HG03571 (cell line): ENCODE results near the gene PRIMPOL.
"Not testable (repeated sequence)": the region's sequence is repeated elsewhere in the genome, so short reads cannot be mapped to it uniquely, and the experiment has no call there.

ENCODE experiments used
- ATAC-seq: cut with Tn5 transposase; IDR thresholded peaks from one replicate; pipeline ENCODE4 v1.9.1; 2021; ENCODE audit not compliant: unreplicated experiment

PRIMPOL gene

GRCh38 chr4:184649026-184649970, at the start of gene PRIMPOL, which contains the start of gene CASP3:
PRIMPOL (plus strand) TSS chr4:184649738; CDS start chr4:184657141, 7,403 bp downstream.
CASP3 (minus strand) TSS chr4:184649447; CDS start chr4:184638453, 10,994 bp downstream.
- ATAC-seq: peak; percentile 85

DNA sequence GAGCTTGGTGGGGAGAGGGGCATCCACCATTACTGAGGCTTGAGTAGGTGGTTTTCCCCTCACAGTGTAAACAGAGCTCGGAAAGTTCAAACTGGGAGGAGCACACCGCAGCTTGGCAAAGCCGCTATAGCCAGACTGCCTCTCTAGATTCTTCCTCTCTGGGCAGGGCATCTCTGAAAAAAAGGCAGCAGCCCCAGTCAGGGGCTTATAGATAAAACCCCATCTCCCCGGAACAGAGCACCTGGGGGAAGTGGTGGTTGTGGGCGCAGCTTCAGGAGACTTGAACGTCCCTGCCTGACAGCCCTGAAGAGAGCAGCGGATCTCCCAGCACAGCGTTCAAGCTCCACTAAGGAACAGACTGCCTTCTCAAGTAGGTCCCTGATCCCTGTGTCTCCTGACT, 48.6 kb upstream of the PRIMPOL start:
- ATAC-seq: not testable (repeated sequence)

DNA sequence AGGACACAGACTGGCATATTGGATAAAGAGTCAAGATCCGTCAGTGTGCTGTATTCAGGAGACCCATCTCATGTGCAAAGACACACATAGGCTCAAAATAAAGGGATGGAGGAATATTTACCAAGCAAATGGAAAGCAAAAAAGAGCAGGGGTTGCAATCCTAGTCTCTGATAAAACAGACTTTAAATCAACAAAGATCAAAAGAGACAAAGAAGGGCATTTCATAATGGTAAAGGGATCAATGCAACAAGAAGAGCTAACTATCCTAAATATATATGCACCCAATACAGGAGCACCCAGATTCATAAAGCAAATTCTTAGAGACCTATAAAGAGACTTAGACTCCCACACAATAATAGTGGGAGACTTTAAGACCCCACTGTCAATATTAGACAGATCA, 46.7 kb upstream of the PRIMPOL start:
- ATAC-seq: not testable (repeated sequence)

- not testable (repeated sequence) for ATAC-seq
Measured at GRCh38 chr4:184607429-184607828, 42.1 kb upstream of the PRIMPOL start.

- no peak for ATAC-seq
Measured at GRCh38 chr4:184612074-184612473, 37.5 kb upstream of the PRIMPOL start.

DNA sequence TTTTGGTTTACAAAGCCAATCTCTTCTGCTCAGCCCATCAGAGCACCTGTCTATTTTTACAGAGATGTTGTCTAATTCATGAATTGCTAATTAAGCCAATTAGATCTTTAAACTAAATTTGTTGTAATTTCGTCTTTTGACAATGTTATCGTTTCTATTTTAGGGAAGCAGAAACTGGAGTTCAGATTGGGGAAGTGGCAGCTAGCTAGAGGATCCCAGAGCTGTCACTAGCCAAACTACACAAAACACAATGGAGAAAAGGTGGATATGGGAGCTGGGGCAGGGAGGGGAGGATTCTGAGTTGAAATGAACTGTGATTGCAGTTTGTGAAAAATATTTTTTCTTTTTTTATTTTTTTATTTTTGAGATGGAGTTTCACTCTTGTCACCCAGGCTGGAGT, 36.1 kb upstream of the PRIMPOL start:
- no peak for ATAC-seq

DNA sequence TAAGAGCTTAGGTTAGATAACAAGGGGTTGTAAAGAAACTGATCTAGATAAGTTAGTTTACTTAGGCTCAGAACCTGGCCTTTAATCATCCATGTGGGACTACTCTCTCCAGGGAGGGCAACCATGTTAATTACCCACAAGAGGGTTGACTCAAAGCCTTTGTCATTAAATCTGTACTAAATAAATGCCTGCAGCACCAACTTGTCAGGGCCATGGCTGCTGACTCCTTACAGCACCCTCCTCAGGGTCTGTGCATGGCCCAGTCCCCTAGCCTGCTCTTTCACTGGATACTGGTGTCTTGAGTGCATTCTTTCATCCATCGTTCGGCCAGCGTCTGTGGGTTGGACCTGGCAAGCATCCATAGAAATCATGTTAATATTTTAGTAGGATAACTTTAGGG, 35.0 kb upstream of the PRIMPOL start:
- ATAC-seq: no peak

GRCh38 chr4:184616168-184616567, 33.4 kb upstream of the PRIMPOL start:
- not testable (repeated sequence) for ATAC-seq

DNA sequence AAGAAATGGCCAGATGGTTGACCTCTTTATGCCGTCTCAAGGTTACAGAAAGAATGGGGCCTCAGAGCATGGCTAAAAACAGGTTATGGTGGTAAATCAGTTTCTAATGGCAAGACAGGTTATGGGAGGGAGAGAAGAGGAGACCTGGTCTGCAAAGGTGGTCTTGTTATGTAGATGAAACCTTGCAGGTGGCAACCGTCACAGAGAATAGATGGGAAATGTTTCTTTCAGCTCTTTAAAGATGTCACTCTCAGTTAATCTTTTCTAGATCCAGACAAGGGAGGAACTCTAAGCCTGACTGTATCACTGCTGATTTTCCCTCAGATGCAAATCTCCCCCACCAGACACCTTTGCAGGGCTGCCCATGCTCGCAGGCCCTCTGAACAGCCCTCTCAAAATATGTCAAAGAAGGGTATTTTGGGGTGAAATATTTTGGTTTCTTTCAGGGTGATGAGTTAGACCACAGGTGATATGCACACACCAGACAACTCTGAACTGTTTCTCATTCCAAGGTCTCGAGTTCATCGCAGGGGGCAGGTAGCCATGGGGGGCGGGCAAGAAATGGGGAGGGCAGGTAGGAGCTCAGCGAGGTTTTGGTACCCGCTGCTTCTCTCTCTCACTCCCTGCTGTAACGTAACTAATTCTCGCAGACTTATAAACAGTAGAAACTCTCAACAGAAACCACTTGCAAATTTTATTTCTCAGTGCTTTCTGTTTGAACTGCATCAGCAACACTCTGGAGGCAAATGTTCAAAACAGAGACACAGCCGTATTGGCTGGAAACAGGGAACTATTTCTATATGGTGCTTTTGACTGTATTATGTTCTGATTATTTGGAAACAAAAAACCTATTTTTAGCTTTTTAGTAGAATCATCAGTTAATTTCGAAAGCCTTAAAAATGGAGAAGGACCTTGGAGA, 32.6 kb upstream of the PRIMPOL start:
- ATAC-seq: peak; percentile 70

DNA sequence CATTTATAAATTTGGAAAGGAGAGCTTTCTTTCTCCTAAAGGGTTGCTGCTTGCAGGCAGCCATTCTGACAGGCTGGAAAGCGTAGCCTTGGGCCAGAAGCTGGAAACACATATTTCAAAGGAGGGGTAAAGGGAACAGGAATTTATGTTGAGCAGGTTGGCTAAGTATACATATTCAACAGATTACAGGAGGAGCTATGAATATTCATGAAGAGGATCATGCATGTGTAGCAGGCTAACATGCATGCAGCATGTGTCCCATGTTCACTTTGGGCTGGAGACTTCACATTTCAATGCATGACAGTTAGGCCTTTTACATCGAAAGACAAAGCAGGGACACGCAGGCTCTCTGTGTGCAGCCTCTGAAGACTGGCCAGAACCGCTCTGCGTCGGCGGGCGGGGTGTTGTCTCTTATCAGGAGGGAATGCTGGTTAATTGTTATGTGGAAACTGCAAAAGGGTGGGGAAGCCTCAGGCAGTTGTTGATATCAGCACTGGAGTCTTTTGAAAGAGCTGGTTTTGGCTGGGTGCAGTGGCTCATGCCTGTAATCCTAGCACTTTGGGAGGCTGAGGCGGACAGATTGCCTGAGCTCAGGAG, 31.8 kb upstream of the PRIMPOL start:
- no peak for ATAC-seq

- no peak for ATAC-seq
Measured at GRCh38 chr4:184620212-184620867, 29.2 kb upstream of the PRIMPOL start.

DNA sequence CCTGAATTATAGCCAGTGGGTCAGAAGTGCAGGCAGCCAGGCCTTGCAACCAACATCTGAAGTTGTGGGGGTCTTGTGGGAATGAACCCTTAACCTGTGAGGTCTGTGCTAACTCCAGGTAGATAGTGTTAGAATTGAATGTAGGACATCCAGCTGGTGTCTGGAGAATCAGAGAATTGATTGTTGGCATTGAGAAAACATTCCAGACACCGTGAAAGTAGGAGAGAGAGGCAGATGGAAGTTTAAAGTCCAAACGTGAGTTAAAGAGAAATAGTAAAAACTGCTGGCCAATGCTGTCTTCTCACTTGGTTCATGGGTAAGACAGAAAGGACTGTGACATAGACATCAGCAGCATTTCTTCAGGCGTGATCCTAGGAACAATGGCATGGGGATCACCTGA, 28.0 kb upstream of the PRIMPOL start:
- ATAC-seq: no peak

DNA sequence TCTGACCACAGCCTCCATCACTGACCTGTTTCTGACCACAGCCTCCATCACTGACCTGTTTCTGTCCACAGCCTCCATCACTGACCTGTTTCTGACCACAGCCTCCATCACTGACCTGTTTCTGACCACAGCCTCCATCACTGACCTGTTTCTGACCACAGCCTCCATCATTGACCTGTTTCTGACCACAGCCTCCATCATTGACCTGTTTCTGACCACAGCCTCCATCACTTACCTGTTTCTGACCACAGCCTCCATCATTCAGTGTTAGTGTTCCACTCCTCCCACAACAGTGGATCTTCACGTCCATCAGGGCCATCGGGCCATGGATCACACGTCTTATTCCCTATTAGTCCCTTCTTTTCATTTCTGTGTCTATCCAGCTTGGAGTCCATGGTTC, 25.0 kb upstream of the PRIMPOL start:
- not testable (repeated sequence) for ATAC-seq

- ATAC-seq: no peak
Measured at GRCh38 chr4:184624972-184625554, 24.5 kb upstream of the PRIMPOL start.

- ATAC-seq: not testable (repeated sequence)
Measured at GRCh38 chr4:184625783-184626596, 23.5 kb upstream of the PRIMPOL start.

DNA sequence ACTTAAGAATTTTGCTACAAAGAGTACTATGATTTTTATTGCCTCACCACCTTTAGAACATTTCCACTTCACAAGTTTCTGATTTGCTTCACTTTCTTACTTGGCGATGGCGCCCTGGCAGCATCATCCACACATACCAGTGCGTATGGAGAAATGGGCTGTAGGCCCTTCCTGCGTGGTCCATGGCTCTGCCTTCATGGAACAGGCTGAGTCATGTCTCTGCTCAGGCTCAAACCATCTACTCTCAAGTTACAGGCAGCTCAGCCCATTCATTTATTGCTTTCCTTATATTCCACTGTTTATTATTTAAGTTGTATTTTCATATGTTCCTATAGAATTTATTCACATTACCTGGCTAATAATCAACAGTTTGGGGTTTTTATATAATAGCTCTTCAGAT, 21.4 kb upstream of the PRIMPOL start:
- no peak for ATAC-seq

- ATAC-seq: no peak
Measured at GRCh38 chr4:184632842-184633241, 16.7 kb upstream of the PRIMPOL start.

DNA sequence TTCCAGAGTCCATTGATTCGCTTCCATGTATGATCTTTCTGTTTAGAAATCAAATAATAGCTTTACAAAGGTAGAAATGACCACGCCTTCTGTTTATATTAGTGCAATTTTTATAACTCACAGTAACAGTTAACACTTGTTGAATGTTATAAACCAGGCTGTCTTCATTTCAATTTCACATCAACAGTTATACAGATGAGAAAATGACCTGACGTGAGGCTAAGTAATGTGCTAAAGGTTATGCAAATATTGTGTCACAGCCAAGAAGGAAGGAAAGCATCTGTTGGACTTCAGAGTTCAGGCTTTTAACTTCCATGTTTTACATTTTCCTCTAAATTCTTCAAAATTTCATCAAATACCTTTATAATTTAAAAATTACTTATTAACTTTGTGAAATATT, 14.2 kb upstream of the PRIMPOL start:
- no peak for ATAC-seq

DNA sequence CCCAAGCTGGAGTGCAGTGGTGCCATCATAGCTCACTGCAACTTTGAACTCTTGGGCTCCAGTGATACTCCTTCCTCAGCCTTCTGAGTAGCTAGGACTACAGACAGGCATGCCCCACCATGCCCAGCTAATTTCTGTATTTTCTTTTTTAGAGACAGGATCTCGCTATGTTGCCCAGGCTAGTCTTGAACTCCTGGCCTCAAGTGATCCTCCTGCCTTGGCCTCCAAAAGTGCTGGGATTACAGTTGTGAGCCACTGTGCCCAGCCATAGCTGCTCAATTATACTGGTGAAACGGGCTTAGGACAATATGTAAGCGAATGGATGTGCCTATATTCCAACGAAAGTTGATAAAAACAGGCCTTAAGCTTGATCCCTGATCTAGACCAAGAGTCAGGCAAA, 13.4 kb upstream of the PRIMPOL start:
- ATAC-seq: no peak
